ENCODE data around the gene RNF208.

Gene RNF208

DNA sequence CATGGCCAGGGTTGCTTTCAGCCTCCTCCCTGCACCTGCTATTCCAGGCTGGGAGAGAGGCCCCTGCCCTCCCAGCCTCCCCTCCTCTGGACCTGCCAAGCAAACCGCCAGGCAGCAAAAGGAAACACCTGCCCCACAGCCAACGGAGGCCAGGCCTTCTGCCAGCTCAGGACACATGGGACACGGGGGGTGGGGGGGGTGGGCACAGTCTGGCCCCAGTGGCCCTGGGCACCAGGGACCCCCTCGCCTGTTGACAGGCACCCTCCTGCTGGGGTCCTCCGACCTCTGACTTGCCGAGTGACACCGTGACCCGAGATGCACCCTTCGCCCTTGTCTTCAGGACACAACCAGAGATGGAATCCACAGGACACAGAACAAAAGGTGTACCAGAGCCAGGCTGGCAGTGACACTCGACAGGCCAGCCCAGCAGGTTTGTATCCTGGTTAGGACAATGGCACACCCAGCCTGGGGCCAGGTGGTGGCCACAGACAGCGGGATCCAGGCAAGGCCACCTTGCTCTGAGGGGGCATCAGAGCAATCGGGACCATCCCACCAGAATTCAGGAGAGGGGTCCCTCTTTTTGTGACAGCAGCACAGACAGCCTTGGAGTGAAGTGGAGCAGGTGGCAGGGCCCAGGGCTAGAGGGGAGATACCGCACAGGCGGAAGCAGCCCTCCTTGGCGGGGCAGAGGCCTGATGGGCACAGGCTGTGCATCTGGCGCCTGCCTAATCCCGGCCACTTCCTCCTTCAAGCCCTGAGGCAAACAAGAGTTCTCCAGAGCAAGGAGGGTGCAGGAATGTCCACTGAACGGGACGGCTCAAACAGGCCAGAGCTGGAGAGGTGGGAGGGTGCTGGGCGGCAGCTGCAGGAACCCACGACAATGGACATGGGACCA lies 48.9 kb downstream of the RNF208 start:
- no peak for DNase-seq

DNA sequence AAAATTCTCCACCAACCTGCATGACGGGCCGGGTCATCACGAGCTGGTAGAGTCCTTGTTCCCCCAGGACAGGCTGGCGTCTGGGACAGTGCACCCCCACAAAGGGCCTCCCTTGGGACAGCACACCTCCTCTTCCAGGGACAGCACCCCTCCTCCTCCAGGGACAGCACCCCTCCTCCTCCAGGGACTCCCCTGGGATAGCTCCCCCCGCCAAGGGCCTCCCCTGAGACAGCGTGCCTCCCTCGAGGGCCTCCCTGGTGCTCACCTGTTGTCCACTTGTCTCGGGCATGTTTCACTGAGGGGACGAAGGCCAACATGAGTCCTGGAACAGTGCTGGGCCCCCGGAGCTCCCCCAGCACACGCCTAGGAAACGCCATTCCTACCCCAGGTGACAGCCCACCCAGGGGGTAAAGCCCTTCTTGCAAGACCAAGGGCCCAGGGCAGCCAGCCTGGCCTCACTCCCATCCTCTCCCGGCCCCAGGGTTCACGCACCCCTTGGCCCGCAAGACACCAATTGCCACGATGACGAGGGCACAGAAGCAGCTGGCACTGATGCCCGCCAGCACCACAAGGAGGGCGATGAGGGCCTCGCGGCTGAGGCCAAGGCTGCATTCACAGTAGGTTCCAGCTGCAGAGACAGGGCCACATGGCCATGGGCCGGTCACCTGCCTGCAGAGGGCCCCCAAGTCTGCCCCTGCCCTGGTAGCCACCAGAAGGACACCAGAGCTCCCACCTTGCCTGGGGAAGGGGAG lies 50.7 kb downstream of the RNF208 start:
- DNase-seq = no peak

DNA sequence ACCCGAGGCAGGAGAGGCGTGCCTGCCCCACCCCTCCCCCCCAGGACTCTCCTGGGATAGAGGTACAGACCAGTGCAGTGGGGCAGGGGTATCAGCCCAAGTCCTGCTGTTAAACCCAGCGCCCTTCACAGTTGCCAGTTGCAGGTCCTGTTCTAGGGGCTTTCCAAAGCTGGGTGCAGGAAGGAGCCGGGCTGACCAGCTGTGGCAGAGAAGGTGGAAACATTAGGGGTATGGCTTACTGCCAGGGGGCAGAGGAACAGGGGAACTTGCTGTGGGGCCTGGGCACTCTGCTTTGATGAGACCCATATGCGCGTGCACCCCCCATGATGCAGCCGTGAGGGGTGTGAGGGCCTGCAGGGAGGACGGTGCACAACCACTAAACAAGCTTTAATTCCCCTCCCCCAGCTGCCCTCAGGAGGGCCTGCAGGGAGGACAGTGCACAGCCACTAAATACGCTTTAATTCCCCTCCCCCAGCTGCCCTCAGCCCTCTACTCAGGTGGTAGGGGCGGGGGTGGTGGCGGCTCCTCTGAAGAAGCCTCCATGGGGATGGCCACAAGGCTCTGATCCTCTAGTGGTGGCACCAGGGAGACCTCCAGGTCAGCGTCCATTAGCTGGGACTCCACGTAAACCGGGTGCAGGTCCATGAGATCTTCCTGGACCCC lies 51.4 kb downstream of the RNF208 start:
- no peak for DNase-seq

All from NK-92 treated with Interleukin-12 subunit alpha and Interleukin-12 subunit beta, amount 100 ng/mL, for 24 hours (cell line).